Measurements from ENCODE around the gene ACAN. TPM values are rescaled to one million over a fixed set of nuclear protein-coding genes. Genes with fewer than 3 reads are reported as not detected.

Gene ACAN
- polyA plus RNA-seq, 1 of the 3 experiments (the other 2 are of a cell fraction), result not detected

- Histone ChIP-seq H3F3A (replicated peaks; ENCODE audit: insufficient read depth) (no peaks in the 10 kb centered on the region), H3K27ac (ENCODE audit: low read depth in 2 of 2, low read length in 1 of 2) (no peak overlapping the region), H3K4me1 (ENCODE audit: control insufficient read depth in 1 of 2, insufficient read depth in 2 of 2, low read depth in 1 of 2, low read length in 1 of 2) (no peaks in the 10 kb centered on the region; a peak in 1 of 4 replicates), H3K27me3 (ENCODE audit: insufficient read depth) (no peaks in the 10 kb centered on the region; the same call in 1 of the 2 replicates), H3K4me3 (ENCODE audit: low read depth in 2 of 2, low read length in 1 of 2) (no peak overlapping the region), H3K9ac (no peak overlapping the region), H3K79me2 (ENCODE audit: insufficient read depth) (no peaks in the 10 kb centered on the region), H2AFZ (ENCODE audit: low read depth) (no peak overlapping the region), H3K9me3 (no peaks in the 10 kb centered on the region), H3K36me3 (replicated peaks in 1 of 2; ENCODE audit: control insufficient read depth in 1 of 2, insufficient read depth in 2 of 2, low read length in 1 of 2) (no peaks in the 10 kb centered on the region), H3K9me2 (no peaks in the 10 kb centered on the region), H4K20me1 (ENCODE audit: insufficient read depth) (no peaks in the 10 kb centered on the region), H3K4me2 (no peak overlapping the region)
- WGBS (ENCODE audit: low lambda C conversion rate), result 65% methylated on average over 10 of the region's 15 CpGs
- no peak for TF ChIP-seq MAX (IDR thresholded peaks at IDR 0.05; ENCODE audit: low read depth)
- TF ChIP-seq FOSL2 (IDR thresholded peaks at IDR 0.05; ENCODE audit: borderline replicate concordance, low read depth), result no peak
- TF ChIP-seq EZH2phosphoT487 (IDR thresholded peaks at IDR 0.05; ENCODE audit: borderline replicate concordance, low read depth), result no peak
- TF ChIP-seq MEF2A (IDR thresholded peaks at IDR 0.05; ENCODE audit: borderline replicate concordance, low read depth), result no peak
- TF ChIP-seq TEAD4 (IDR thresholded peaks at IDR 0.05; ENCODE audit: borderline replicate concordance, insufficient read depth), result no peak
- no peak for TF ChIP-seq TCF12 (IDR thresholded peaks at IDR 0.05)
- no peak for DNase-seq
- ChIA-PET POLR2A (no interaction called here), CTCF (interaction anchor here (1.0 kb wide), 1 partner anchor 11 kb away, joined by 4 read pairs; no protein-coding TSS in a partner anchor)
Measured at GRCh38 chr15:88845616-88846015, 42.4 kb downstream of the ACAN start.

GRCh38 chr15:88847144-88847543, 43.9 kb downstream of the ACAN start:
- H3K4me1 ChIP-seq (ENCODE audit: control insufficient read depth in 1 of 2, insufficient read depth in 2 of 2, low read depth in 1 of 2, low read length in 1 of 2), result no peaks in the 10 kb centered on the region; a peak in 1 of 4 replicates
- ChIA-PET POLR2A (no interaction called here), CTCF (no interaction called here)
- H3K27ac ChIP-seq (ENCODE audit: low read depth in 2 of 2, low read length in 1 of 2), result no peak overlapping the region
- no peaks in the 10 kb centered on the region; the same call in 1 of the 2 replicates for H3K27me3 ChIP-seq (ENCODE audit: insufficient read depth)
- no peak for DNase-seq
- no peaks in the 10 kb centered on the region for H3K9me2 ChIP-seq
- H3K9me3 ChIP-seq, result no peaks in the 10 kb centered on the region
- H3K4me2 ChIP-seq, result no peak overlapping the region
- no peak overlapping the region for H3K4me3 ChIP-seq (ENCODE audit: low read depth in 2 of 2, low read length in 1 of 2)
- no peak overlapping the region for H2AFZ ChIP-seq (ENCODE audit: low read depth)
- H4K20me1 ChIP-seq (ENCODE audit: insufficient read depth), result no peaks in the 10 kb centered on the region
- no peaks in the 10 kb centered on the region for H3K79me2 ChIP-seq (ENCODE audit: insufficient read depth)
- WGBS (ENCODE audit: low lambda C conversion rate), result 67% methylated on average over 7 of the region's 20 CpGs
- H3K9ac ChIP-seq, result no peak overlapping the region
- TF ChIP-seq EZH2phosphoT487 (IDR thresholded peaks at IDR 0.05; ENCODE audit: borderline replicate concordance, low read depth) (no peak), USF1 (IDR thresholded peaks at IDR 0.05; ENCODE audit: borderline replicate concordance, low read depth) (no peak), TAF1 (IDR thresholded peaks at IDR 0.05; ENCODE audit: borderline replicate concordance, low read depth, low read length) (no peak), GATA2 (CRISPR knock-in tag; IDR thresholded peaks at IDR 0.05) (no peak), SMC3 (IDR thresholded peaks at IDR 0.05; ENCODE audit: low read depth, low read length) (no peak), NRF1 (IDR thresholded peaks at IDR 0.05; ENCODE audit: low read depth, low read length) (no peak), CHD2 (IDR thresholded peaks at IDR 0.05; ENCODE audit: low read length, partially characterized antibody) (no peak), ELF1 (IDR thresholded peaks at IDR 0.05) (no peak), ZBTB33 (IDR thresholded peaks at IDR 0.05; ENCODE audit: borderline replicate concordance, low read depth) (no peak), MEF2A (IDR thresholded peaks at IDR 0.05; ENCODE audit: borderline replicate concordance, low read depth) (no peak), USF2 (IDR thresholded peaks at IDR 0.05; ENCODE audit: borderline replicate concordance, low read depth, low read length) (no peak), RCOR1 (IDR thresholded peaks at IDR 0.05; ENCODE audit: low read length) (no peak), NFIC (IDR thresholded peaks at IDR 0.05; ENCODE audit: borderline replicate concordance) (no peak), RAD21 (IDR thresholded peaks at IDR 0.05; ENCODE audit: low read length) (no peak), REST (IDR thresholded peaks at IDR 0.05; ENCODE audit: low read depth, low read length) (no peak), GABPA (IDR thresholded peaks at IDR 0.05; ENCODE audit: low read depth) (no peak), FOSL2 (IDR thresholded peaks at IDR 0.05; ENCODE audit: borderline replicate concordance, low read depth) (no peak), POLR2AphosphoS5 (IDR thresholded peaks at IDR 0.05; ENCODE audit: low read depth, low read length) (no peak)
- no peaks in the 10 kb centered on the region for H3F3A ChIP-seq (replicated peaks; ENCODE audit: insufficient read depth)
- H3K36me3 ChIP-seq (replicated peaks in 1 of 2; ENCODE audit: control insufficient read depth in 1 of 2, insufficient read depth in 2 of 2, low read length in 1 of 2), result no peaks in the 10 kb centered on the region

All from SK-N-SH (cell line).